ENCODE measurements around the gene UBE2E1.

UBE2E1 gene

GRCh38 chr3:23805633-23806533 is at the start of gene UBE2E1:
Gene UBE2E1 (plus strand): TSS chr3:23805955. CDS start chr3:23807270, 1,315 bp downstream.
- DNase-seq, result peak; percentile 78

GRCh38 chr3:23756206-23756840 is 49.4 kb upstream of the UBE2E1 start:
- DNase-seq, result no peak

GRCh38 chr3:23758253-23758838 is 47.4 kb upstream of the UBE2E1 start:
- peak; percentile 38 for DNase-seq

GRCh38 chr3:23760325-23760724 is 45.4 kb upstream of the UBE2E1 start:
- peak; percentile 6 for DNase-seq

- DNase-seq, result peak; percentile 67
These were observed 44.8 kb upstream of the UBE2E1 start for GRCh38 chr3:23760871-23761373.

- DNase-seq, result peak; percentile 48
These were observed 44.3 kb upstream of the UBE2E1 start for GRCh38 chr3:23761440-23761896.

GRCh38 chr3:23762214-23762613 is 43.5 kb upstream of the UBE2E1 start:
- peak; percentile 84 for DNase-seq

GRCh38 chr3:23762759-23763477 is 42.8 kb upstream of the UBE2E1 start:
- no peak for DNase-seq

GRCh38 chr3:23764407-23764806 is 41.3 kb upstream of the UBE2E1 start:
- no peak for DNase-seq

GRCh38 chr3:23767546-23767945 is 38.2 kb upstream of the UBE2E1 start:
- no peak for DNase-seq

- no peak for DNase-seq
These were observed 30.4 kb upstream of the UBE2E1 start for GRCh38 chr3:23775254-23775909.

GRCh38 chr3:23776352-23776891 is 29.3 kb upstream of the UBE2E1 start:
- no peak for DNase-seq

- DNase-seq, result no peak
These were observed 27.3 kb upstream of the UBE2E1 start for GRCh38 chr3:23778446-23778845.

GRCh38 chr3:23779841-23780240 is 25.9 kb upstream of the UBE2E1 start:
- no peak for DNase-seq

GRCh38 chr3:23781051-23781450 is 24.7 kb upstream of the UBE2E1 start:
- no peak for DNase-seq

- no peak for DNase-seq
These were observed 23.9 kb upstream of the UBE2E1 start for GRCh38 chr3:23781871-23782270.

- no peak for DNase-seq
These were observed 20.6 kb upstream of the UBE2E1 start for GRCh38 chr3:23785097-23785645.

- DNase-seq, result no peak
These were observed 19.9 kb upstream of the UBE2E1 start for GRCh38 chr3:23785882-23786281.

GRCh38 chr3:23791678-23792077 is 14.1 kb upstream of the UBE2E1 start:
- DNase-seq, result no peak

GRCh38 chr3:23793528-23794134 is 12.1 kb upstream of the UBE2E1 start:
- peak; percentile 29 for DNase-seq

GRCh38 chr3:23795096-23795495 is 10.7 kb upstream of the UBE2E1 start:
- DNase-seq, result no peak
